Measurements from ENCODE around the gene CHMP3.

The CHMP3 gene

GRCh38 chr2:86470890-86471289 is 92.4 kb downstream of the CHMP3 start:
- FAIRE-seq, result no peak
- TF ChIP-seq SPI1 (IDR thresholded peaks at IDR 0.05; ENCODE audit: low read depth, low read length), result no peak
- TF ChIP-seq POU2F2 (IDR thresholded peaks at IDR 0.05; ENCODE audit: low read depth, low read length), result no peak
- no peak for TF ChIP-seq POLR2A (IDR thresholded peaks at IDR 0.05; ENCODE audit: low read depth, low read length)
- TF ChIP-seq TAF1 (IDR thresholded peaks at IDR 0.05; ENCODE audit: low read depth, low read length), result no peak
- TF ChIP-seq POLR2AphosphoS5 (IDR thresholded peaks at IDR 0.05; ENCODE audit: low read depth, low read length), result no peak
- TF ChIP-seq PAX5 (IDR thresholded peaks at IDR 0.05; ENCODE audit: insufficient read depth, low read length, severe bottlenecking), result no peak
- no peak for DNase-seq (ENCODE audit: insufficient read length, low spot score)

- no peak for FAIRE-seq
- TF ChIP-seq POLR2AphosphoS5 (IDR thresholded peaks at IDR 0.05; ENCODE audit: low read depth, low read length) (no peak), TAF1 (IDR thresholded peaks at IDR 0.05; ENCODE audit: low read depth, low read length) (no peak), POU2F2 (IDR thresholded peaks at IDR 0.05; ENCODE audit: low read depth, low read length) (no peak), PAX5 (IDR thresholded peaks at IDR 0.05; ENCODE audit: insufficient read depth, low read length, severe bottlenecking) (no peak), POLR2A (IDR thresholded peaks at IDR 0.05; ENCODE audit: low read depth, low read length) (no peak), SPI1 (IDR thresholded peaks at IDR 0.05; ENCODE audit: low read depth, low read length) (no peak)
- no peak for DNase-seq (ENCODE audit: insufficient read length, low spot score)
Measured at GRCh38 chr2:86468162-86469033, 94.8 kb downstream of the CHMP3 start.

GRCh38 chr2:86466306-86466705 is 96.9 kb downstream of the CHMP3 start:
- FAIRE-seq, result no peak

GRCh38 chr2:86464652-86465051 is 98.6 kb downstream of the CHMP3 start:
- TF ChIP-seq SPI1 (IDR thresholded peaks at IDR 0.05; ENCODE audit: low read depth, low read length) (no peak), PAX5 (IDR thresholded peaks at IDR 0.05; ENCODE audit: insufficient read depth, low read length, severe bottlenecking) (no peak), POLR2A (IDR thresholded peaks at IDR 0.05; ENCODE audit: low read depth, low read length) (no peak), POU2F2 (IDR thresholded peaks at IDR 0.05; ENCODE audit: low read depth, low read length) (no peak), TAF1 (IDR thresholded peaks at IDR 0.05; ENCODE audit: low read depth, low read length) (no peak), POLR2AphosphoS5 (IDR thresholded peaks at IDR 0.05; ENCODE audit: low read depth, low read length) (no peak)

More at GRCh38 chr2:86466306-86466705, 96.9 kb downstream of the CHMP3 start:
- DNase-seq (ENCODE audit: insufficient read length, low spot score), result no peak
- TF ChIP-seq PAX5 (IDR thresholded peaks at IDR 0.05; ENCODE audit: insufficient read depth, low read length, severe bottlenecking) (no peak), TAF1 (IDR thresholded peaks at IDR 0.05; ENCODE audit: low read depth, low read length) (no peak), POU2F2 (IDR thresholded peaks at IDR 0.05; ENCODE audit: low read depth, low read length) (no peak), POLR2A (IDR thresholded peaks at IDR 0.05; ENCODE audit: low read depth, low read length) (no peak), SPI1 (IDR thresholded peaks at IDR 0.05; ENCODE audit: low read depth, low read length) (no peak), POLR2AphosphoS5 (IDR thresholded peaks at IDR 0.05; ENCODE audit: low read depth, low read length) (no peak)

GRCh38 chr2:86461042-86461743 is 102.0 kb downstream of the CHMP3 start:
- no peak for TF ChIP-seq TAF1 (IDR thresholded peaks at IDR 0.05; ENCODE audit: low read depth, low read length)
- no peak for TF ChIP-seq SPI1 (IDR thresholded peaks at IDR 0.05; ENCODE audit: low read depth, low read length)
- no peak for TF ChIP-seq POU2F2 (IDR thresholded peaks at IDR 0.05; ENCODE audit: low read depth, low read length)
- no peak for TF ChIP-seq PAX5 (IDR thresholded peaks at IDR 0.05; ENCODE audit: insufficient read depth, low read length, severe bottlenecking)
- no peak for TF ChIP-seq POLR2AphosphoS5 (IDR thresholded peaks at IDR 0.05; ENCODE audit: low read depth, low read length)
- TF ChIP-seq POLR2A (IDR thresholded peaks at IDR 0.05; ENCODE audit: low read depth, low read length), result no peak
- FAIRE-seq (no peak), DNase-seq (ENCODE audit: insufficient read length, low spot score) (no peak)

More at GRCh38 chr2:86464652-86465051, 98.6 kb downstream of the CHMP3 start:
- DNase-seq (ENCODE audit: insufficient read length, low spot score) (no peak), FAIRE-seq (no peak)

GRCh38 chr2:86455181-86455580 is 108.1 kb downstream of the CHMP3 start:
- FAIRE-seq (no peak), DNase-seq (ENCODE audit: insufficient read length, low spot score) (no peak)
- TF ChIP-seq POU2F2 (IDR thresholded peaks at IDR 0.05; ENCODE audit: low read depth, low read length) (no peak), TAF1 (IDR thresholded peaks at IDR 0.05; ENCODE audit: low read depth, low read length) (no peak), POLR2AphosphoS5 (IDR thresholded peaks at IDR 0.05; ENCODE audit: low read depth, low read length) (no peak), POLR2A (IDR thresholded peaks at IDR 0.05; ENCODE audit: low read depth, low read length) (no peak), PAX5 (IDR thresholded peaks at IDR 0.05; ENCODE audit: insufficient read depth, low read length, severe bottlenecking) (no peak), SPI1 (IDR thresholded peaks at IDR 0.05; ENCODE audit: low read depth, low read length) (no peak)

- no peak for FAIRE-seq
- TF ChIP-seq POLR2AphosphoS5 (IDR thresholded peaks at IDR 0.05; ENCODE audit: low read depth, low read length), result no peak
- TF ChIP-seq POU2F2 (IDR thresholded peaks at IDR 0.05; ENCODE audit: low read depth, low read length), result no peak
- TF ChIP-seq PAX5 (IDR thresholded peaks at IDR 0.05; ENCODE audit: insufficient read depth, low read length, severe bottlenecking), result no peak
- TF ChIP-seq TAF1 (IDR thresholded peaks at IDR 0.05; ENCODE audit: low read depth, low read length), result no peak
- no peak for TF ChIP-seq POLR2A (IDR thresholded peaks at IDR 0.05; ENCODE audit: low read depth, low read length)
- no peak for TF ChIP-seq SPI1 (IDR thresholded peaks at IDR 0.05; ENCODE audit: low read depth, low read length)
- no peak for DNase-seq (ENCODE audit: insufficient read length, low spot score)
Measured at GRCh38 chr2:86454238-86454637, 109.0 kb downstream of the CHMP3 start.

- FAIRE-seq (no peak), DNase-seq (ENCODE audit: insufficient read length, low spot score) (no peak)
- TF ChIP-seq POLR2A (IDR thresholded peaks at IDR 0.05; ENCODE audit: low read depth, low read length), result no peak
- TF ChIP-seq POLR2AphosphoS5 (IDR thresholded peaks at IDR 0.05; ENCODE audit: low read depth, low read length), result no peak
- TF ChIP-seq PAX5 (IDR thresholded peaks at IDR 0.05; ENCODE audit: insufficient read depth, low read length, severe bottlenecking), result no peak
- no peak for TF ChIP-seq POU2F2 (IDR thresholded peaks at IDR 0.05; ENCODE audit: low read depth, low read length)
- TF ChIP-seq TAF1 (IDR thresholded peaks at IDR 0.05; ENCODE audit: low read depth, low read length), result no peak
- no peak for TF ChIP-seq SPI1 (IDR thresholded peaks at IDR 0.05; ENCODE audit: low read depth, low read length)
Measured at GRCh38 chr2:86453836-86454235, 109.4 kb downstream of the CHMP3 start.

All from GM12891 (cell line).